GM12872 (cell line): ENCODE results near the gene TOR4A.

Experiments
- CTCF ChIP-seq: IDR thresholded peaks from 3 replicates; pipeline ENCODE4 v1.5.1; 2011; ENCODE audit warnings: low read depth, mild to moderate bottlenecking, low read length, moderate library complexity; ENCODE audit not compliant: insufficient read depth

The TOR4A gene

GRCh38 chr9:137242269-137243203 is 35.0 kb upstream of the TOR4A start:
- no peak for TF ChIP-seq CTCF

GRCh38 chr9:137243626-137244485 is 33.7 kb upstream of the TOR4A start:
- TF ChIP-seq CTCF: no peak

- TF ChIP-seq CTCF: no peak
These were observed 32.8 kb upstream of the TOR4A start for GRCh38 chr9:137244486-137245449.

GRCh38 chr9:137245450-137246421 is 31.8 kb upstream of the TOR4A start:
- TF ChIP-seq CTCF: no peak

GRCh38 chr9:137247135-137247915 is 30.2 kb upstream of the TOR4A start:
- no peak for TF ChIP-seq CTCF

- TF ChIP-seq CTCF: no peak
These were observed 29.7 kb upstream of the TOR4A start for GRCh38 chr9:137247916-137248175.
